NCI-H82 treated with DMSO at 0.1 percent for 48 hours (cell line): ENCODE results near the gene PRKN.
A peak's percentile ranks its signal among the peaks of the same experiment; 100 is the strongest.

Experiments
- DNase-seq: peaks from one replicate; lab custom pipeline; 2025; ENCODE audit not compliant: unreplicated experiment; lab: John Stamatoyannopoulos, UW

PRKN gene

GRCh38 chr6:161749576-161749975, 978.0 kb downstream of the PRKN start:
- no peak for DNase-seq

GRCh38 chr6:161748535-161749416, 978.8 kb downstream of the PRKN start:
- peak; percentile 21 for DNase-seq

- DNase-seq, result peak; percentile 40
Measured at GRCh38 chr6:161747506-161747905, 980.1 kb downstream of the PRKN start.

- DNase-seq, result no peak
Measured at GRCh38 chr6:161745594-161746141, 981.9 kb downstream of the PRKN start.

- no peak for DNase-seq
Measured at GRCh38 chr6:161745128-161745527, 982.4 kb downstream of the PRKN start.

- no peak for DNase-seq
Measured at GRCh38 chr6:161744211-161745067, 983.1 kb downstream of the PRKN start.

GRCh38 chr6:161743509-161744178, 983.9 kb downstream of the PRKN start:
- no peak for DNase-seq

- DNase-seq, result no peak
Measured at GRCh38 chr6:161740486-161740885, 987.1 kb downstream of the PRKN start.

GRCh38 chr6:161736781-161737292, 990.7 kb downstream of the PRKN start:
- DNase-seq, result no peak

GRCh38 chr6:161736326-161736725, 991.2 kb downstream of the PRKN start:
- DNase-seq, result no peak

GRCh38 chr6:161732594-161732993, 995.0 kb downstream of the PRKN start:
- DNase-seq, result no peak

- no peak for DNase-seq
Measured at GRCh38 chr6:161727083-161727833, 1000.3 kb downstream of the PRKN start.

- DNase-seq, result no peak
Measured at GRCh38 chr6:161722394-161722793, 1005.2 kb downstream of the PRKN start.

GRCh38 chr6:161721511-161721910, 1006.1 kb downstream of the PRKN start:
- no peak for DNase-seq

- DNase-seq, result no peak
Measured at GRCh38 chr6:161716176-161716575, 1011.4 kb downstream of the PRKN start.

GRCh38 chr6:161711938-161712337, 1015.6 kb downstream of the PRKN start:
- DNase-seq, result no peak

- DNase-seq, result no peak
Measured at GRCh38 chr6:161711515-161711914, 1016.1 kb downstream of the PRKN start.

- no peak for DNase-seq
Measured at GRCh38 chr6:161710698-161711097, 1016.9 kb downstream of the PRKN start.

- DNase-seq, result no peak
Measured at GRCh38 chr6:161701056-161701455, 1026.5 kb downstream of the PRKN start.

GRCh38 chr6:161696801-161697200, 1030.8 kb downstream of the PRKN start:
- no peak for DNase-seq
